ENCODE data around the gene ARPP19. TPM values are rescaled to one million over a fixed set of nuclear protein-coding genes. Genes with fewer than 3 reads are reported as not detected.

The ARPP19 gene
- total and polyA plus RNA-seq, 10 of the 15 experiments (the other 5 are each of a cell fraction or from before 2014, with no cell fraction given) = 77.2 to 167 (median 121) TPM

DNA sequence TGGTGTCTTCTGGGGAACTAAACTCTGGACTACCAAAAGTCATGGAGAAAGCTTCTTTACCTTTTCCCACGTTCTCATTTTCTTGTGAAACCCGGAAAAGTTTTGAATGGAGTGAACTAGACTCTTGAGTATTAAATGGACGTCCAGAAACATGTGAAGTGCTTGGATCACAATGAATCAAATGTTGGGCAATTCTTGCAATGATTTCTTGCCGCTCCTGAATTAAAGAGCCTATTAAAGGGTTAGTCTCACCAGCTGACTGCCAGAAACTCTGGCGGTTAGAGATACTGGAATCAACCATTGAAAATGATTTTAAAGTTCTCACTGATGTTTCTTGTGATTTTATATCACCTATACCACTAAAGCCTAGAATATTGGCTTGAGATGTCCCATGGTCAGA lies 40.8 kb upstream of the ARPP19 start:
- DNase-seq (ENCODE audit: low read depth, low spot score) = no peak
- WGBS (ENCODE audit: insufficient coverage, insufficient replicate concordance, low lambda C conversion rate, missing lambda C conversion rate) = 94% methylated on average over 5 of the region's 5 CpGs
- ChIA-PET SMC1A (ENCODE audit: uncharacterized antibody, unreplicated experiment) (no interaction called here), RAD21 (ENCODE audit: unreplicated experiment) (no interaction called here), POLR2A (no interaction called here), CTCF (no interaction called here)
- in situ Hi-C loops (cut with MboI) (no loop called here), intact Hi-C loops (cut with micrococcal nuclease; ENCODE audit: unreplicated experiment) (loop anchor here (5.0 kb wide), 1 partner anchor 277 kb away; no protein-coding TSS in a partner anchor)
- FAIRE-seq = no peak
- Histone ChIP-seq H3K4me3 (no peak overlapping the region), H4K20me1 (ENCODE audit: control insufficient read depth, insufficient read depth) (no peaks in the 10 kb centered on the region), H3K36me3 (ENCODE audit: control insufficient read depth in 2 of 2, insufficient read depth in 2 of 2, low read length in 1 of 2) (peaks cover 0 to 9% of the 10 kb centered on the region in 2 experiments; a peak in 2 of 4 replicates), H2AFZ (ENCODE audit: control insufficient read depth, low read depth, low read length) (no peak overlapping the region), H3K27me3 (replicated peaks in 1 of 2; ENCODE audit: control insufficient read depth in 2 of 2, insufficient read depth in 2 of 2, low read length in 1 of 2) (no peaks in the 10 kb centered on the region), H3K4me1 (ENCODE audit: control insufficient read depth, insufficient read depth, low read length) (no peaks in the 10 kb centered on the region), H3K4me2 (ENCODE audit: control insufficient read depth, insufficient read depth) (no peak overlapping the region), H3K9ac (ENCODE audit: control insufficient read depth, insufficient read depth, low read length) (no peak overlapping the region), H3K9me3 (replicated peaks; ENCODE audit: control insufficient read depth, insufficient read depth, low read length) (no peaks in the 10 kb centered on the region), H3K27ac (ENCODE audit: control insufficient read depth, insufficient read depth) (no peak overlapping the region), H3K79me2 (ENCODE audit: control insufficient read depth, insufficient read depth, low read length) (no peaks in the 10 kb centered on the region)
- no TSS peak for BruUV-seq (replicated peaks)
- TF ChIP-seq EP300 (IDR thresholded peaks at IDR 0.05; ENCODE audit: borderline replicate concordance in 1 of 2, control insufficient read depth in 1 of 2, low read depth in 2 of 2, low read length in 2 of 2) = no peak
- TF ChIP-seq NR2F1 (conservative IDR thresholded peaks at IDR 0.05) = no peak
- TF ChIP-seq STAT1 (conservative IDR thresholded peaks at IDR 0.05) = no peak
- no peak for TF ChIP-seq PML (IDR thresholded peaks at IDR 0.05; ENCODE audit: low read length)
- no peak for TF ChIP-seq FOXM1 (IDR thresholded peaks at IDR 0.05; ENCODE audit: low read depth, low read length)
- TF ChIP-seq STAT3 (IDR thresholded peaks at IDR 0.05; ENCODE audit: low read depth, low read length) = no peak
- TF ChIP-seq, protein P1, sequence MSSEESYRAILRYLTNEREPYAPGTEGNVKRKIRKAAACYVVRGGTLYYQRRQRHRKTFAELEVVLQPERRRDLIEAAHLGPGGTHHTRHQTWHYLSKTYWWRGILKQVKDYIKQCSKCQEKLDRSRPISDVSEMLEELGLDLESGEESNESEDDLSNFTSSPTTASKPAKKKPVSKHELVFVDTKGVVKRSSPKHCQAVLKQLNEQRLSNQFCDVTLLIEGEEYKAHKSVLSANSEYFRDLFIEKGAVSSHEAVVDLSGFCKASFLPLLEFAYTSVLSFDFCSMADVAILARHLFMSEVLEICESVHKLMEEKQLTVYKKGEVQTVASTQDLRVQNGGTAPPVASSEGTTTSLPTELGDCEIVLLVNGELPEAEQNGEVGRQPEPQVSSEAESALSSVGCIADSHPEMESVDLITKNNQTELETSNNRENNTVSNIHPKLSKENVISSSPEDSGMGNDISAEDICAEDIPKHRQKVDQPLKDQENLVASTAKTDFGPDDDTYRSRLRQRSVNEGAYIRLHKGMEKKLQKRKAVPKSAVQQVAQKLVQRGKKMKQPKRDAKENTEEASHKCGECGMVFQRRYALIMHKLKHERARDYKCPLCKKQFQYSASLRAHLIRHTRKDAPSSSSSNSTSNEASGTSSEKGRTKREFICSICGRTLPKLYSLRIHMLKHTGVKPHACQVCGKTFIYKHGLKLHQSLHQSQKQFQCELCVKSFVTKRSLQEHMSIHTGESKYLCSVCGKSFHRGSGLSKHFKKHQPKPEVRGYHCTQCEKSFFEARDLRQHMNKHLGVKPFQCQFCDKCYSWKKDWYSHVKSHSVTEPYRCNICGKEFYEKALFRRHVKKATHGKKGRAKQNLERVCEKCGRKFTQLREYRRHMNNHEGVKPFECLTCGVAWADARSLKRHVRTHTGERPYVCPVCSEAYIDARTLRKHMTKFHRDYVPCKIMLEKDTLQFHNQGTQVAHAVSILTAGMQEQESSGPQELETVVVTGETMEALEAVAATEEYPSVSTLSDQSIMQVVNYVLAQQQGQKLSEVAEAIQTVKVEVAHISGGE (CRISPR knock-in tag; IDR thresholded peaks at IDR 0.05) = no peak
- no peak for TF ChIP-seq NFXL1 (IDR thresholded peaks at IDR 0.05; ENCODE audit: borderline replicate concordance)
- TF ChIP-seq NBN (IDR thresholded peaks at IDR 0.05) = no peak
- no peak for TF ChIP-seq HDAC6 (IDR thresholded peaks at IDR 0.05; ENCODE audit: unreplicated experiment)
- no peak for ATAC-seq

Measured in GM12878 (cell line).